Measurements from ENCODE around the gene POLR2J3.
"Not testable (repeated sequence)": the region's sequence is repeated elsewhere in the genome, so short reads cannot be mapped to it uniquely, and the experiment has no call there.

POLR2J3 gene

DNA sequence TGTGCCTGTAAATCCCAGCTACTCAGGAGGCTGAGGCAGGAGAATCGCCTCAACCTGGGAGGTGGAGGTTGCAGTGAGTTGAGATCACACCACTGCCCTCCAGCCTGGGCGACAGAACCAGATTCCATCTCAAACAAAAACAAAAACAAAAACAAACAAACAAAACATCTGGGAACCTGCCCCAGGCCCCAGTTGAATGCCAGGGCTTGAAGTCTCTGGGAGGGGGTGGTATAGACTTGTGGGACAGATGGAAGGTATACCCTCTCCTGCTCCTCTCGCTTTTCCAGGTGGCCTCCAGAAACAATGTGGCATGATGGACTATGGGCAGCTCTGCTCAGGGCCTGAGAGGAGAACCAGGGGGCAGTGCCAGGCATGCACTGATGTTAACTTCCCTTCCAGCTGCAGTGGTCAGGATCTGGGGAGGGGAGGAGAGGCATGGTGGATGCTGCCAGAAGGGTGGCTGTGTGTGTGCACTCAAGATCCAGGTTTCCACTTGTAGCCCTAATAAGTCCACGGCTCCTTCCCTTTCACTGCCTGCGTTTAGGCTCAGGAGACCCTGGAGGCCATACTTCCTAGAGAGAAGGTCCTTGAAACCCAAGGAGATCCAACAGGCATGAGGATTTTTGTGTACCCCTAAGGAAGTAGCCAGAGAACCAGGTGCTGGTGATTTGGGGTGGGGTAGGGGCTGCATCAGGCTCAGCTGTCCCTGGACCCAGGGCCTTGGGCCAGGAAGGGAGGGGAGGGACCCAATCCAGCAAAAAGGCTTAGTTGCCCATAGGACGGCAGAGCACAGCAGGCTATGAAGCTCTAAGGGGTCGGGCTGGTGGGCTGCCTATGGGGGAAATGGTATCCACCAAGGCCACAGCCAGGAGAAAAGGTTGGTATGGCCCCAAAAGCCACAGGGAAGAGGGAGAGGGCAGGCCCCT is 5.2 kb upstream of the POLR2J3 start:
- not testable (repeated sequence) for H3K9ac ChIP-seq (ENCODE audit: low read depth, low read length); H3K4me1 ChIP-seq (ENCODE audit: control insufficient read depth, insufficient read depth, low read length); H3K27me3 ChIP-seq (ENCODE audit: control insufficient read depth, insufficient read depth, low read length); H3K9me3 ChIP-seq (ENCODE audit: control insufficient read depth, insufficient read depth, low read length); H3K36me3 ChIP-seq (ENCODE audit: control insufficient read depth, insufficient read depth, low read length); H3K4me3 ChIP-seq (ENCODE audit: low read depth, low read length)

DNA sequence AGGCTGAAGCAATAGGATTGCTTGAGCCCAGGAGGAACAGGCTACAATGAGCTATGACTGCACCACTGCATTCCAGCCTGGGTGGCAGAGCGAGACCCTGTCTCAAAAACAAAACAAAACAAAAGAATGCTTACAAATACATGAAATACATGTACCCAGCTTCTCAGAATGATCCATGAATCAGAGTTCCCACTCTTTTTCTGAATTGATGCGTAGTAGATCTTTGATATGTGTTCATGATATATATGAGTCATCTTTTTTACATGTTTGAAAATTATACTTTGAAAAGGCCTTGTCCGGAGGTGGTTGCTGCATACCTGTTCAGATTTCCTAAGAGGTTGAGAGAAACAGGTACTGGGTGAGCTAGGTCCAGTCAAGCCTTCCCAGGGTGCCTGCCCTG is 4.0 kb upstream of the POLR2J3 start:
- H3K36me3 ChIP-seq (ENCODE audit: control insufficient read depth, insufficient read depth, low read length); H3K27me3 ChIP-seq (ENCODE audit: control insufficient read depth, insufficient read depth, low read length); H3K4me1 ChIP-seq (ENCODE audit: control insufficient read depth, insufficient read depth, low read length); H3K9ac ChIP-seq (ENCODE audit: low read depth, low read length); H3K4me3 ChIP-seq (ENCODE audit: low read depth, low read length); H3K9me3 ChIP-seq (ENCODE audit: control insufficient read depth, insufficient read depth, low read length): not testable (repeated sequence)

DNA sequence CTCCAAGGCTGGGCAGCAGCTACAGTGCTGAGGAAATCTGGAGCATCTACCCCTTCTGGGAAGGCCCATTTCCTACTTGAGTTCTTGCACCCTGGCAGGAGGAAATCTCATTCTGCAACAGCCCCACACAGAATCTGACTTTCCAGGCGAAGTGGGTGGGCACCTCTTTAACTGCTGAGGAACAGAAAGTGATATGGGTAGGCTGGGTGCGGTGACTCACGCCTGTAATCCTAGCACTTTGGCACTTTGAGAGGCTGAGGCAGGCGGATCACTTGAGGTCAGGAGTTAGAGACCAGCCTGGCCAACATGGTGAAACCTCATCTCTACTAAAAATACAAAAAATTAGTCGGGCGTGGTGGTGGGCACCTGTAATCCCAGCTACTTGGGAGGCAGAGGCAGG is 2.2 kb upstream of the POLR2J3 start:
- not testable (repeated sequence) for H3K36me3 ChIP-seq (ENCODE audit: control insufficient read depth, insufficient read depth, low read length); H3K9me3 ChIP-seq (ENCODE audit: control insufficient read depth, insufficient read depth, low read length); H3K9ac ChIP-seq (ENCODE audit: low read depth, low read length); H3K4me3 ChIP-seq (ENCODE audit: low read depth, low read length); H3K27me3 ChIP-seq (ENCODE audit: control insufficient read depth, insufficient read depth, low read length); H3K4me1 ChIP-seq (ENCODE audit: control insufficient read depth, insufficient read depth, low read length)

DNA sequence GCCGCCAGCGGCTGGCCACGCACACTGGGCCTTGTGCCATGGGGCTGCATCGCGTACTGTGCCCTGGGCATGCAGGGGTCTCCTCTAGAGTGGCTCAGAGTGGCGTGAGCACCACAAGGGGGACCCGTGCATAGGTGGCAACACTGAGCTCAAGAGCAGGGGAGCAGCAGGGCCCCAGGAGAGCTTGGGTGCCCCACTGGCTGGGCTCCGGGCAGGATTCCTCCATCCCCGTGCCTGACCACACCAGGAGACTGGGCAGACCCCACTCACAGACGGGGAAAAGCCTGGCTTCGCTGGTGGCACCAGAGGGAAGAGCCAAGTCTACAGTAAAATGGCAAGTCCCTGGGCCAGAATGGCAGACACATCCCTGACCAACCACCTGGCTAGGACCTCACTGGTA is 3.8 kb downstream of the POLR2J3 start:
- not testable (repeated sequence) for H3K36me3 ChIP-seq (ENCODE audit: control insufficient read depth, insufficient read depth, low read length); H3K4me3 ChIP-seq (ENCODE audit: low read depth, low read length); H3K9me3 ChIP-seq (ENCODE audit: control insufficient read depth, insufficient read depth, low read length); H3K9ac ChIP-seq (ENCODE audit: low read depth, low read length); H3K4me1 ChIP-seq (ENCODE audit: control insufficient read depth, insufficient read depth, low read length); H3K27me3 ChIP-seq (ENCODE audit: control insufficient read depth, insufficient read depth, low read length)

DNA sequence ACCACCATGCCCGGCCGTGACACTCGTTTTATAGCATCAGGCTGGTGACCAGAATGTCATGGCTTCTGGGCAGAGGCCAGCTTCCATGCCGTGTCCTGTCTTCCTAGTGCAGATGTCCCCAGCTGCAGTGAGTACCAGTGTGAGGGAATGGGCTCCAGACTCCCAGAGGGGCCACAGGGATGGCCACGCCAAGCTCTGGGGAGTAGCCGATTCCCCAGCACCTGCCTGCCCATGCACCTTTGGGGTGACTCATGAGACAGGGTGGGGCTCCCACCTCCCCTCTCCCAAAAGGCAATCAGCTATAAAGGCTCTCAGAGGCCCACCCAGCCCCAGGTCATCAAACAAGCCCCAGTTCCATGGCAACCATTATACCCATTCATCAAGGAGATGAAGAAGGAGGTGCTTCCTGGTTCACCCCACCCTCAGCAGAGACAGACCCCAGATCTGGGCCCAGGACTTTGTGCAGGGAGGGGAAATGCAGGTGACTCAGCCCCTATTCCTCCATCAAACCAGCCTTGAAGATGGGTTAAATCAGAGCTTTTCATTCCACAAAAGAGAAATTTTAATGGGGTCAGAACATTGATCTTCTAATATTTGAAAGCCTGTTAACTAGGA is 21.5 kb downstream of the POLR2J3 start, which contains the start of gene SPDYE2:
SPDYE2 (plus strand) TSS at position 419 of the 615 bp plus-strand sequence. CDS start 2,030 bp downstream, outside the sequence.
- not testable (repeated sequence) for H3K27me3 ChIP-seq (ENCODE audit: control insufficient read depth, insufficient read depth, low read length); H3K36me3 ChIP-seq (ENCODE audit: control insufficient read depth, insufficient read depth, low read length); H3K4me1 ChIP-seq (ENCODE audit: control insufficient read depth, insufficient read depth, low read length); H3K4me3 ChIP-seq (ENCODE audit: low read depth, low read length); H3K9ac ChIP-seq (ENCODE audit: low read depth, low read length); H3K9me3 ChIP-seq (ENCODE audit: control insufficient read depth, insufficient read depth, low read length)

DNA sequence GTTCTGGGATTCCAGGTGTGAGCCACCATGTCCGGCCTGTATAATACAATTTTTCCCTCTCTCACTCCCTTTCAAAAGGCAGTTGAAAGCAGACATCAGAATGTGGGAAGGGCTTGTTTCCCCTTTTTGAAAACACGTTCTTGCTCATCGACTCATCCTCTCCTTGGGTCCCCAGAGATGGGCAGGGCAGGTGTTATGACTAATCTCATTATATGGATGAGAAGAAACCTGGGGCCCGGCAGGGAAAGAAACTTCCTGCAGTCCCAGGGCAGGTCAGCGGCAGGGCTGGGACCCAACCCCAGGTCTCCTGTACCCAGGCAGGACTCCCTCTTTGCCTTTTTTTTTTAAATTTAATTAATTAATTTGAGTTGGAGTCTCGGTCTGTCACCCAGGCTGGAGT is 26.0 kb downstream of the POLR2J3 start:
- H3K4me1 ChIP-seq (ENCODE audit: control insufficient read depth, insufficient read depth, low read length); H3K4me3 ChIP-seq (ENCODE audit: low read depth, low read length); H3K36me3 ChIP-seq (ENCODE audit: control insufficient read depth, insufficient read depth, low read length); H3K9ac ChIP-seq (ENCODE audit: low read depth, low read length); H3K9me3 ChIP-seq (ENCODE audit: control insufficient read depth, insufficient read depth, low read length); H3K27me3 ChIP-seq (ENCODE audit: control insufficient read depth, insufficient read depth, low read length): not testable (repeated sequence)

DNA sequence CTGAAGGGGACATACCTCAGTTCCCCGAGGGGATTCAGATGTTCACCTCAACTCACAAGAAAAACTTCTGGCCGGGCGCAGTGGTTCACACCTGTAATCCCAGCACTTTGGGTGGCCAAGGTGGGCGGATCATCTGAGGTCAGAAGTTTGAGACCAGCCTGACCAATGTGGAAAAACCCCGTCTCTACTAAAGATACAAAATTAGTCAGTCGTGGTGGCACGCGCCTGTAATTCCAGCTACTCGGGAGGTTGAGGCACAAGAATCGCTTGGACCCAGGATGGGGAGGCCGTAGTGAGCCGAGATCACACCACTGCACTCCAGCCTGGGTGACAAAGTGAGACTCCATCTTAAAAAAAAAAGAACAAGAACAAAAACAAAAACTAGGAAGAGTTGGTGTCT is 27.1 kb downstream of the POLR2J3 start:
- not testable (repeated sequence) for H3K36me3 ChIP-seq (ENCODE audit: control insufficient read depth, insufficient read depth, low read length); H3K9me3 ChIP-seq (ENCODE audit: control insufficient read depth, insufficient read depth, low read length); H3K27me3 ChIP-seq (ENCODE audit: control insufficient read depth, insufficient read depth, low read length); H3K4me1 ChIP-seq (ENCODE audit: control insufficient read depth, insufficient read depth, low read length); H3K9ac ChIP-seq (ENCODE audit: low read depth, low read length); H3K4me3 ChIP-seq (ENCODE audit: low read depth, low read length)

DNA sequence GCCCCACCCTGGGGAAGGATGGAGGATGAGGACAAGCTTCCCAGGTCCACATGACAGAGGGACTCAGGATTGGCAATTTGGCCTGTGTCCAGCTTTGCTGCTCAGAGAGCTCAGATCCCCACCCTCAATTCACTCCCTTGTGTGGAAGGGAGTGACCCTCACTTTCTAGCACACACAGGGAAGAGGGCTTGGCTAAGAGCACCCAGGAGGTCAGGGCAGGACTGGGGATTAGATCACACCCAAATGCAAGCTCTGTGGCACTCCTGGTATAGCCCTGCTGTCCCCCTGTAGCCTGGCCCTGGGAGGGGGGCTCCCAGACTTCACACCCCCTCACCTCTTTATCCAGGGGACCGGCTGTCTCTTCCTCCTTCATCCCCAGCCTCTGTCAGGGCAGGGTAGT is 28.0 kb downstream of the POLR2J3 start:
- H3K36me3 ChIP-seq (ENCODE audit: control insufficient read depth, insufficient read depth, low read length); H3K9ac ChIP-seq (ENCODE audit: low read depth, low read length); H3K4me1 ChIP-seq (ENCODE audit: control insufficient read depth, insufficient read depth, low read length); H3K9me3 ChIP-seq (ENCODE audit: control insufficient read depth, insufficient read depth, low read length); H3K27me3 ChIP-seq (ENCODE audit: control insufficient read depth, insufficient read depth, low read length); H3K4me3 ChIP-seq (ENCODE audit: low read depth, low read length): not testable (repeated sequence)

DNA sequence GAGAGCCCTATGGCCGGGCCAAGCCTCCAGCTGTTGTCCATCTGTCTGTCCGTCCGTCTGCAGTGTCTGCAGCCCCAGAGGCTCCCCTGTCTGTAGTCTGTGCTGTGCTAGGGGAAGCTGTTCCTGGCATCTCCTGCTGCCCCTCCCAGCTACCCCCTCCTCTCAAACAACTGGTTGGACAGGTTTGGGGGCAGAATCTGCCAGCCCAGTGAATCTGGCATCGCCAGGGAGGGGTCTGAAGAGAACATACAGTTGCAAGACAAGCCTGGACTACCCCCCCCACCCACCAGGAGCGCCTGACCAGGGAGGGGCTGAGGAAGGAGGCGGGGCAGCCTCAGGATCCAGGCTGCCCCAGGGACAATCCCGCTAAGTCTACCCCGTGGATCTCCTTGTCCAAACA is 28.8 kb downstream of the POLR2J3 start, which contains the start of gene UPK3BL2:
UPK3BL2 (minus strand) TSS at position 101 of the 400 bp plus-strand sequence; CDS start at position 41, 60 bp downstream.
- H3K4me3 ChIP-seq (ENCODE audit: low read depth, low read length); H3K9ac ChIP-seq (ENCODE audit: low read depth, low read length); H3K36me3 ChIP-seq (ENCODE audit: control insufficient read depth, insufficient read depth, low read length); H3K4me1 ChIP-seq (ENCODE audit: control insufficient read depth, insufficient read depth, low read length); H3K27me3 ChIP-seq (ENCODE audit: control insufficient read depth, insufficient read depth, low read length); H3K9me3 ChIP-seq (ENCODE audit: control insufficient read depth, insufficient read depth, low read length): not testable (repeated sequence)

DNA sequence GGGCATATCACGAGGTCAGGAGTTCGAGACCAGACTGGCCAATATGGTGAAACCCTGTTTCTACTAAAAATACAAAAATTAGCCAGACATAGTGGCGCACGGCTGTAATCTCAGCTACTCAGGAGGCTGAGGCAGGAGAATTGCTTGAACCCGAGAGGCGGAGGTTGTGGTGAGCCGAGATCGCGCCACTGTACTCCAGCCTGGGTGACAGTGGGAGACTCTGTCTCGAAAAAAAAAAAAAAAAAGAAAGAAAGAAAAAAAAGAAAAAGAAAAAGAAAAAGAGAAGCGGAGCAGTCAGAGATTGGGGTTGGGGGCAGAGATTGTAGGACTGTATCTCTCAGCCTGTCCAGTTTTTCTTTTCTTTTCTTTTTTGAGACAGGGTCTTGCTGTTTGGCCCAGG is 29.6 kb downstream of the POLR2J3 start:
- H3K4me3 ChIP-seq (ENCODE audit: low read depth, low read length); H3K4me1 ChIP-seq (ENCODE audit: control insufficient read depth, insufficient read depth, low read length); H3K9me3 ChIP-seq (ENCODE audit: control insufficient read depth, insufficient read depth, low read length); H3K27me3 ChIP-seq (ENCODE audit: control insufficient read depth, insufficient read depth, low read length); H3K9ac ChIP-seq (ENCODE audit: low read depth, low read length); H3K36me3 ChIP-seq (ENCODE audit: control insufficient read depth, insufficient read depth, low read length): not testable (repeated sequence)

DNA sequence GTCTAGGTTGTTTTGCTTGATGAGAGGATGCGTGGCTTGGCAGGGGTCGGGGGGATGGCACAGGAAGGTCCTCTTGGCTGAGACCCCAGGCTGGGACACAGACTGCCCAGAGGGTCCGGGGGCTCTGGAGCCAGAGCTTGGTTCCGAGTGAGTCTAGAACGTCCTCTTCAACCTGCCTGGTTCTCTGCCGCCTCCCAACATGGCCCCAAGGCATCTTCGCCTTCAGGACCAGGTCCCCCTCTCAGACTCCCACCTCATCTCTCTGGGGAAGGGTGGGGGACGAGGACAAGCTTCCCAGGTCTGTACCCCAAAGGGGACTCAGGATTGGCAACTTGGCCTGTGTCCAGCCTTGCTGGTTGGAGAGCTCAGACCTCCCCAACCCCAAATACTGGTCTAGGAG is 30.3 kb downstream of the POLR2J3 start:
- not testable (repeated sequence) for H3K4me3 ChIP-seq (ENCODE audit: low read depth, low read length); H3K36me3 ChIP-seq (ENCODE audit: control insufficient read depth, insufficient read depth, low read length); H3K27me3 ChIP-seq (ENCODE audit: control insufficient read depth, insufficient read depth, low read length); H3K4me1 ChIP-seq (ENCODE audit: control insufficient read depth, insufficient read depth, low read length); H3K9ac ChIP-seq (ENCODE audit: low read depth, low read length); H3K9me3 ChIP-seq (ENCODE audit: control insufficient read depth, insufficient read depth, low read length)

DNA sequence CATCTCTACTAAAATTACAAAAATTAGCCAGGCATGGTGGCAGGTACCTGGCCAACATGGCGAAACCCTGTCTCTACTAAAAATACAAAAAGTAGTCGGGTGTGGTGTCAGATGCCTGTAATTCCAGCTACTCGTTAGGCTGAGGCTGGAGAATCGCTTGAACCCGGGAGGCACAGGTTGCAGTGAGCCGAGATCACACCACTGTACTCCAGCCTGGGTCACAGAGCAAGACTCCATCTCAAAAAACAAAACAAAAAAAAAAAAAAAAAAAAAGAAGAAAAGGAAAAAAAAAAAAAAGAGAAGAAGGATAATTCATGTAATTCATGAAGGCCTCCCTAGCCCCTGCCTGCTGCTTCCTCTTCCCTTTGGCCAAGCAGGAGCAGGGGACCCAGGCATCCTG is 31.8 kb downstream of the POLR2J3 start:
- not testable (repeated sequence) for H3K36me3 ChIP-seq (ENCODE audit: control insufficient read depth, insufficient read depth, low read length); H3K27me3 ChIP-seq (ENCODE audit: control insufficient read depth, insufficient read depth, low read length); H3K4me1 ChIP-seq (ENCODE audit: control insufficient read depth, insufficient read depth, low read length); H3K4me3 ChIP-seq (ENCODE audit: low read depth, low read length); H3K9ac ChIP-seq (ENCODE audit: low read depth, low read length); H3K9me3 ChIP-seq (ENCODE audit: control insufficient read depth, insufficient read depth, low read length)
